Body of pancreas (tissue), 4 donors: ENCODE results near the gene DAAM1. TPM values are rescaled to one million over a fixed set of nuclear protein-coding genes. Genes with fewer than 3 reads are reported as not detected.

Source experiments
- ATAC-seq: fragments of 150-250 bp; one replicate; pipeline ENCODE4 v1.9.1; 2016
- DNase-seq, 4 donors: peaks; one replicate each; pipeline ENCODE4 v3.0.0-alpha.2; 2019
- H3K27ac ChIP-seq, 4 donors: fragments of 200-600 bp; sonication (generic); 1 replicate in 3 of 4; 2 replicates in 1 of 4; pipeline versions ENCODE4 v1.5.1 to v1.6.1; 2016 to 2019; ENCODE audit warnings: mild to moderate bottlenecking in 1 of 4, mixed read lengths in 1 of 4, moderate library complexity in 1 of 4
- H3K27me3 ChIP-seq, 2 donors: fragments of 200-600 bp; sonication (generic); one replicate each; pipeline ENCODE4 v1.6.0; 2016; ENCODE audit warnings: mild to moderate bottlenecking in 1 of 2
- H3K36me3 ChIP-seq, 2 donors: fragments of 200-600 bp; sonication (generic); replicated peaks in 1 of 2; 2 replicates each; pipeline ENCODE4 v1.5.1; 2016; ENCODE audit warnings: low read depth in 2 of 2; ENCODE audit not compliant: insufficient read depth in 1 of 2
- H3K4me1 ChIP-seq: fragments of 200-600 bp; sonication (generic); one replicate; pipeline ENCODE4 v1.6.0; 2016
- H3K4me3 ChIP-seq, 2 donors: fragments of 200-600 bp; sonication (generic); 1 replicate in 1 of 2; 2 replicates in 1 of 2; pipeline ENCODE4 v1.5.1; 2016 to 2019
- H3K9me3 ChIP-seq, 3 donors: fragments of 200-600 bp; sonication (generic); 1 replicate in 2 of 3; 2 replicates in 1 of 3; pipeline ENCODE4 v1.5.1; 2016
- CTCF ChIP-seq, 7 experiments: fragments of 450-650 bp in 4 of 7; fragments of 200-600 bp in 3 of 7; sonication (generic) in 3 of 7; IDR thresholded peaks; one replicate each; pipeline ENCODE4 v1.5.1; 2016 to 2019; ENCODE audit warnings: antibody characterized with exemption in 7 of 7
- POLR2A ChIP-seq, 3 donors: fragments of 450-650 bp; IDR thresholded peaks; one replicate each; pipeline ENCODE4 v1.6.1; 2016; ENCODE audit warnings: antibody characterized with exemption in 3 of 3, mild to moderate bottlenecking in 2 of 3
- WGBS, 2 donors: methylation state at CpG; one replicate each; pipeline ENCODE4 v1.1.5; 2017; 5-methylcytosine and 5-hydroxymethylcytosine counted together
- intact Hi-C: fragments of 100-400 bp; cut with DNase I; formaldehyde crosslinking; loops from one replicate; pipeline ENCODE4 v1.15.1; 2023
- total RNA-seq, 2 donors: library from RNA; depleted of rRNA; stranded (reverse); fragments of >200 nt; gene quantifications; one replicate each; pipeline ENCODE4 v1.1.0, GENCODE V29; 2016

The DAAM1 gene
- total RNA-seq, 2 donors from 2014 or later = 16.9 to 42.5 TPM

- H3K27me3 ChIP-seq = no peaks in the 10 kb centered on the region
- no peak for TF ChIP-seq CTCF (IDR thresholded peaks at IDR 0.05)
- TF ChIP-seq POLR2A (IDR thresholded peaks at IDR 0.05) = no peak
- DNase-seq (no peak), ATAC-seq (no peak)
- H3K27ac ChIP-seq = no peak overlapping the region
- H3K4me3 ChIP-seq = no peak overlapping the region
- H3K9me3 ChIP-seq = no peaks in the 10 kb centered on the region
- peaks cover 12% of the 10 kb centered on the region for H3K4me1 ChIP-seq
- H3K36me3 ChIP-seq = peaks cover 0 to 8% of the 10 kb centered on the region in 2 donors
- intact Hi-C loops = no loop called here
- WGBS, 2 donors = 85 to 89% methylated on average over 3 of the region's 3 CpGs
These were observed 142.8 kb downstream of the DAAM1 start for GRCh38 chr14:59331217-59331616.

GRCh38 chr14:59332727-59333126, 144.3 kb downstream of the DAAM1 start:
- H3K27ac ChIP-seq = no peak overlapping the region
- no peaks in the 10 kb centered on the region for H3K9me3 ChIP-seq
- H3K4me3 ChIP-seq = no peak overlapping the region
- H3K4me1 ChIP-seq = peaks cover 12% of the 10 kb centered on the region
- ATAC-seq (no peak), DNase-seq (no peak)
- H3K36me3 ChIP-seq = peaks cover 0 to 5% of the 10 kb centered on the region in 2 donors
- intact Hi-C loops = no loop called here
- TF ChIP-seq CTCF (IDR thresholded peaks at IDR 0.05) (no peak), POLR2A (IDR thresholded peaks at IDR 0.05) (no peak)
- H3K27me3 ChIP-seq = no peaks in the 10 kb centered on the region
- WGBS, 2 donors = 95 to 100% methylated on average over 2 of the region's 2 CpGs

- WGBS, 2 donors = 74 to 87% methylated on average over 2 of the region's 2 CpGs
- H3K27ac ChIP-seq = peak overlapping the region in 2 of 4 donors; percentile 16 to 28
- no peak for ATAC-seq
These were observed 144.8 kb downstream of the DAAM1 start for GRCh38 chr14:59333235-59333634.

GRCh38 chr14:59333668-59334067, 145.2 kb downstream of the DAAM1 start:
- intact Hi-C loops = no loop called here
- H3K27ac ChIP-seq = peak overlapping the region in 2 of 4 donors; percentile 16 to 28
- peaks cover 0 to 3% of the 10 kb centered on the region in 2 donors for H3K36me3 ChIP-seq
- peaks cover 12% of the 10 kb centered on the region for H3K4me1 ChIP-seq
- no peaks in the 10 kb centered on the region for H3K27me3 ChIP-seq
- TF ChIP-seq CTCF (IDR thresholded peaks at IDR 0.05) (no peak), POLR2A (IDR thresholded peaks at IDR 0.05) (no peak)
- WGBS, 2 donors = 57 to 67% methylated on average over 1 of the region's 1 CpG
- ATAC-seq = peak; percentile 97
- no peak overlapping the region for H3K4me3 ChIP-seq
- H3K9me3 ChIP-seq = no peaks in the 10 kb centered on the region
- peak in 1 of 4 donors; percentile 51 for DNase-seq

More at GRCh38 chr14:59333235-59333634, 144.8 kb downstream of the DAAM1 start:
- Histone ChIP-seq H3K4me3 (no peak overlapping the region), H3K36me3 (peaks cover 0 to 5% of the 10 kb centered on the region in 2 donors), H3K27me3 (no peaks in the 10 kb centered on the region), H3K4me1 (peaks cover 12% of the 10 kb centered on the region), H3K9me3 (no peaks in the 10 kb centered on the region)
- TF ChIP-seq POLR2A (IDR thresholded peaks at IDR 0.05) (no peak), CTCF (IDR thresholded peaks at IDR 0.05) (no peak)
- intact Hi-C loops = no loop called here
- no peak for DNase-seq

- H3K27ac ChIP-seq = no peak overlapping the region
- TF ChIP-seq CTCF (IDR thresholded peaks at IDR 0.05) = no peak
- no peak for TF ChIP-seq POLR2A (IDR thresholded peaks at IDR 0.05)
- intact Hi-C loops = no loop called here
- H3K4me3 ChIP-seq = no peak overlapping the region
- H3K27me3 ChIP-seq = no peaks in the 10 kb centered on the region
- H3K9me3 ChIP-seq = no peaks in the 10 kb centered on the region
- DNase-seq (no peak), ATAC-seq (no peak)
- peaks cover 12% of the 10 kb centered on the region for H3K4me1 ChIP-seq
- peaks cover 0 to 3% of the 10 kb centered on the region in 2 donors for H3K36me3 ChIP-seq
- WGBS, 2 donors = 88 to 89% methylated on average over 3 of the region's 3 CpGs
These were observed 145.8 kb downstream of the DAAM1 start for GRCh38 chr14:59334253-59334652.
